ENCODE data around the gene SFT2D1. TPM values are rescaled to one million over a fixed set of nuclear protein-coding genes. Genes with fewer than 3 reads are reported as not detected.

Gene SFT2D1
- total RNA-seq: 10 to 100 TPM in 3 of 5 donors, 1 to 10 TPM in 2; 4.7 to 96.8 (median 44.6) TPM
- polyA plus RNA-seq: 10 to 100 TPM; 37.7 to 59.3 (median 44.4) TPM
- long read RNA-seq, donor 1, transcript SFT2D1-201 (8 exons, 1,079 nt): major isoform, 18 of 26 reads
- long read RNA-seq, donor 1, partial matches to known transcripts: 0 of 26 reads
- long read RNA-seq, donor 1, other reads (novel, unspliced or antisense): 7 of 26 reads
- long read RNA-seq, donor 2, transcript SFT2D1-201 (8 exons, 1,079 nt): major isoform, 30 of 39 reads
- long read RNA-seq, donor 2, partial matches to known transcripts: 0 of 39 reads
- long read RNA-seq, donor 2, other reads (novel, unspliced or antisense): 7 of 39 reads
- long read RNA-seq, donor 3, transcript SFT2D1-201 (8 exons, 1,079 nt): major isoform, 18 of 25 reads
- long read RNA-seq, donor 3, partial matches to known transcripts: 0 of 25 reads
- long read RNA-seq, donor 3, other reads (novel, unspliced or antisense): 7 of 25 reads
- long read RNA-seq, donor 4, transcript SFT2D1-201 (8 exons, 1,079 nt): major isoform, 6 of 6 reads
- long read RNA-seq, donor 4, partial matches to known transcripts: 0 of 6 reads
- long read RNA-seq, donor 4, other reads (novel, unspliced or antisense): 0 of 6 reads
- long read RNA-seq, donor 5, transcript SFT2D1-201 (8 exons, 1,079 nt): major isoform, 24 of 52 reads
- long read RNA-seq, donor 5, partial matches to known transcripts: 12 of 52 reads
- long read RNA-seq, donor 5, other reads (novel, unspliced or antisense): 14 of 52 reads
- long read RNA-seq, donor 6, transcript SFT2D1-201 (8 exons, 1,079 nt): major isoform, 84 of 117 reads
- long read RNA-seq, donor 6, transcript SFT2D1-203 (2 exons, 2,061 nt): minor isoform, 6 of 117 reads
- long read RNA-seq, donor 6, partial matches to known transcripts: 6 of 117 reads
- long read RNA-seq, donor 6, other reads (novel, unspliced or antisense): 20 of 117 reads
- long read RNA-seq, donor 7, transcript SFT2D1-201 (8 exons, 1,079 nt): major isoform, 38 of 59 reads
- long read RNA-seq, donor 7, partial matches to known transcripts: 7 of 59 reads
- long read RNA-seq, donor 7, other reads (novel, unspliced or antisense): 14 of 59 reads
- long read RNA-seq, donor 8, transcript SFT2D1-201 (8 exons, 1,079 nt): major isoform, 34 of 72 reads
- long read RNA-seq, donor 8, transcript SFT2D1-203 (2 exons, 2,061 nt): minor isoform, 7 of 72 reads
- long read RNA-seq, donor 8, partial matches to known transcripts: 20 of 72 reads
- long read RNA-seq, donor 8, other reads (novel, unspliced or antisense): 11 of 72 reads
- long read RNA-seq, donor 9, transcript SFT2D1-201 (8 exons, 1,079 nt): major isoform, 18 of 39 reads
- long read RNA-seq, donor 9, partial matches to known transcripts: 8 of 39 reads
- long read RNA-seq, donor 9, other reads (novel, unspliced or antisense): 10 of 39 reads
- long read RNA-seq, donor 10, transcript SFT2D1-201 (8 exons, 1,079 nt): major isoform, 16 of 24 reads
- long read RNA-seq, donor 10, partial matches to known transcripts: 0 of 24 reads
- long read RNA-seq, donor 10, other reads (novel, unspliced or antisense): 5 of 24 reads

DNA sequence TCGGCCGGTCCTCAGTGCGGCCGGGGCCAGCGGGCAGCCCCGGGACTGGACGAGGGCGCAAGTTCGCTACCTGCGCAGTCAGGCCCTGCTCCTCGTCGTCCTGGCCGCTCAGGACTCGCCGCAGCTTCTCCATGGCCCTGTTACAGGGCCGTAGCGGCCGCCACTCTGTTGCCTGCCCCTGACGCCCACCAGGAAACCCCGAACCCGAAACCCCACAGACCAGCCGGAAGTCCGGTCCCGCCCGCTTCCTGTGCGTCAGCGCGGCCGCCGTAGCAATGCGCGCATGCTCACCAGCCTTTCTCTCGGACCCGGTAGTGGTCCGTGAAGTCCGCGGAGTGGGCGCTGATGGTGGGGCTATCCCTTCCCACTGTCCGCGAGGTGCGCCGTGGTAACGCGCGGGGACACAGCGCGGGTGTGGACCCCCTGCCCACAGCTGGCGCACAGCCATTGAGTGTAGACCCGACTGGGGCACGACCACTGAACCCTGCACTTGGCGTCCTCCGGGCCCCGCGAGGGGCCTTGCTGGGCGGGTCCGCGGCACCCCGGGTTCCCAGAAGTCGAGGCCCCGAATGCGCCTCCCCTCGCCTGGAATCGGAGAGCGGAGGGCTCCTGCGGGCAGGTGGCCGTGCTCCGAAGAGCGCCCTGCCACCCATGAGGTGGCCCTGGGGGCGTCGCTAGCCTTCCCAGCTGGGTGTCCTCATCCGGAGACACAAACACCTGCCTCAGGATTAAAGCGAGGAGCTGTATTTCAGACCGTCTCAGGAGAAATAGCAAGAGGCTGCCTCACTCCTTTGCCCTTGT lies at the start of gene SFT2D1:
SFT2D1 (minus strand) TSS at position 197 of the 801 bp plus-strand sequence; CDS start at position 133, 64 bp downstream.
- Histone ChIP-seq H3K9me3 (no peaks in the 10 kb centered on the region), H3K27me3 (no peaks in the 10 kb centered on the region), H3K36me3 (peaks cover under 1 to 7% (median 5%) of the 10 kb centered on the region in 4 donors), H3K4me1 (peaks cover 22 to 55% (median 40%) of the 10 kb centered on the region in 4 donors), H3K27ac (peak within 1 kb of the TSS; percentile 92 to 98 (median 95)), H3K4me3 (peak within 1 kb of the TSS; percentile 77 to 98 (median 88))
- peak in 2 of 4 donors; percentile 64 to 78 for TF ChIP-seq POLR2A (IDR thresholded peaks at IDR 0.05)
- TF ChIP-seq, protein P1, sequence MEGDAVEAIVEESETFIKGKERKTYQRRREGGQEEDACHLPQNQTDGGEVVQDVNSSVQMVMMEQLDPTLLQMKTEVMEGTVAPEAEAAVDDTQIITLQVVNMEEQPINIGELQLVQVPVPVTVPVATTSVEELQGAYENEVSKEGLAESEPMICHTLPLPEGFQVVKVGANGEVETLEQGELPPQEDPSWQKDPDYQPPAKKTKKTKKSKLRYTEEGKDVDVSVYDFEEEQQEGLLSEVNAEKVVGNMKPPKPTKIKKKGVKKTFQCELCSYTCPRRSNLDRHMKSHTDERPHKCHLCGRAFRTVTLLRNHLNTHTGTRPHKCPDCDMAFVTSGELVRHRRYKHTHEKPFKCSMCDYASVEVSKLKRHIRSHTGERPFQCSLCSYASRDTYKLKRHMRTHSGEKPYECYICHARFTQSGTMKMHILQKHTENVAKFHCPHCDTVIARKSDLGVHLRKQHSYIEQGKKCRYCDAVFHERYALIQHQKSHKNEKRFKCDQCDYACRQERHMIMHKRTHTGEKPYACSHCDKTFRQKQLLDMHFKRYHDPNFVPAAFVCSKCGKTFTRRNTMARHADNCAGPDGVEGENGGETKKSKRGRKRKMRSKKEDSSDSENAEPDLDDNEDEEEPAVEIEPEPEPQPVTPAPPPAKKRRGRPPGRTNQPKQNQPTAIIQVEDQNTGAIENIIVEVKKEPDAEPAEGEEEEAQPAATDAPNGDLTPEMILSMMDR (IDR thresholded peaks at IDR 0.05): peak in 1 of 7 experiments; percentile 9
- TF ChIP-seq EP300 (IDR thresholded peaks at IDR 0.05): no peak
- peak; percentile 89 to 99 (median 96) for TF ChIP-seq POLR2AphosphoS5 (IDR thresholded peaks at IDR 0.05)
- intact Hi-C loops (cut with DNase I; ENCODE audit: low total_unique reads): no loop called here
- DNase-seq: peak; percentile 91 to 97
- WGBS, 5 donors: 0 to 3% (median 1%) methylated on average over 16 to 73 of the region's 73 CpGs

DNA sequence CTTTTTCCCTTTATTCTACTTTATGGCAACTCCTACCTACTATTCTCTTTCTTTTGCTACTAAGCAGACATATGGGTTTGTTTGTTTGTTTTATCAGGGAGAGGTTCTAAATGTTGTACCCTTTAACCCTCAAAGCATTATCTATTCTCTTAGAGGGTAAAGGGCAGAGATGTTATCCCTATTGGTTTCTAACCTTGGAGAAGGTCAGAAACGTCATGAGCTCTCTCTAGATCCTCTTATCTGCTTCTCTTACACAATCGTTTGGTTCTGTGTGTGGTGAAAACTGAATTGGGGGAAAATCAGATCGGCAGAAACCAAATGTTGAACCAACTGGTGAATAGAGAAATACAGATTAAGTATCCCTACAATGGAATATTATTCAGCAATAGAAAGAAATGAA lies 46.8 kb upstream of the SFT2D1 start:
- intact Hi-C loops (cut with DNase I; ENCODE audit: low total_unique reads): no loop called here
- TF ChIP-seq EP300 (IDR thresholded peaks at IDR 0.05): no peak
- no peak for TF ChIP-seq POLR2AphosphoS5 (IDR thresholded peaks at IDR 0.05)
- TF ChIP-seq, protein P1 (IDR thresholded peaks at IDR 0.05): no peak
- no peak for TF ChIP-seq POLR2A (IDR thresholded peaks at IDR 0.05)
- H3K4me3 ChIP-seq: no peak overlapping the region
- H3K9me3 ChIP-seq: no peaks in the 10 kb centered on the region
- H3K36me3 ChIP-seq: no peaks in the 10 kb centered on the region
- DNase-seq: no peak
- peaks cover 0 to 9% (median 0%) of the 10 kb centered on the region in 3 donors for H3K27me3 ChIP-seq
- peaks cover 2 to 4% (median 3%) of the 10 kb centered on the region in 4 donors for H3K4me1 ChIP-seq
- H3K27ac ChIP-seq: no peak overlapping the region
- 31 to 35% (median 32%) methylated on average over 3 of the region's 3 CpGs for WGBS, 5 donors

DNA sequence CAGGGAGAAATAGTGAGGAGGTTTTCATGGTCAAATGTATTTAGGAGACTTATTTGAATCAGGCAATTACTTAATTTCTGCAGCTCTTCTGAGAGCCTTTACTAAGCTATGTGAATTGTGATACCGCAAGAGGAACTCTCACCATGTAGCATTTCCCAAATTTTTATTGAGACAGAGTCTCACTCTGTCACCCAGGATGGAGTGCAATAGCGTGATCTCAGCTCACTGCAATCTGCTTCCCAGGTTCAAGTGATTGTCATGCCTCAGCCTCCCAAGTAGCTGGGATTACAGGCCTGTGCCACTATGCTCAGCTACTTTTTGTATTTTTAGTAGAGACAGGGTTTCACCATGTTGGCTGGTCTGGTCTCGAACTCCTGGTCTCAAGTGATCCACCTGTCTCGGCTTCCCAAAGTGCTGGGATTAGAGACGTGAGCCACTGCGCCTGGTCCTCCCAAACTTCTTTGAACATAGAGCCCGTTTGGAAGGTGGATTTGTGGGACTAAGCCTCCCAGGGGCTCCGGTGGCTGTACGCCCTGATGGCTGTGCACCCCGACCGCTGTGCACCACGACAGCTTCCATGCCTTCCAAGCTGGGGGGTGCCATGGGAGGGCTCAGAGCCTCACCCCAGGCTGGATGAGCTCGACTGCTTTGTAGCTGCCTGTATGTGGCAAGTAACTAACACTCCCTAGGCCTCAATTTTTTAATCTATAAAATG lies 46.1 kb upstream of the SFT2D1 start:
- Histone ChIP-seq H3K9me3 (no peaks in the 10 kb centered on the region), H3K36me3 (no peaks in the 10 kb centered on the region), H3K27ac (no peak overlapping the region), H3K4me1 (peaks cover 5 to 10% (median 7%) of the 10 kb centered on the region in 4 donors), H3K4me3 (no peak overlapping the region), H3K27me3 (peaks cover 0 to 5% (median 0%) of the 10 kb centered on the region in 3 donors)
- 90 to 93% (median 92%) methylated on average over 13 of the region's 13 CpGs for WGBS, 5 donors
- no peak for DNase-seq
- no peak for TF ChIP-seq POLR2A (IDR thresholded peaks at IDR 0.05)
- TF ChIP-seq, protein P1 (IDR thresholded peaks at IDR 0.05): no peak
- no peak for TF ChIP-seq POLR2AphosphoS5 (IDR thresholded peaks at IDR 0.05)
- TF ChIP-seq EP300 (IDR thresholded peaks at IDR 0.05): no peak
- intact Hi-C loops (cut with DNase I; ENCODE audit: low total_unique reads): no loop called here

Measured in stomach (tissue), 19 donors.